ENCODE results near the gene CEP95. TPM values are rescaled to one million over a fixed set of nuclear protein-coding genes. Genes with fewer than 3 reads are reported as not detected.

CEP95 gene
- polyA plus RNA-seq, 2 of the 4 experiments (the other 2 are of a cell fraction): 30.0 to 73.0 TPM

DNA sequence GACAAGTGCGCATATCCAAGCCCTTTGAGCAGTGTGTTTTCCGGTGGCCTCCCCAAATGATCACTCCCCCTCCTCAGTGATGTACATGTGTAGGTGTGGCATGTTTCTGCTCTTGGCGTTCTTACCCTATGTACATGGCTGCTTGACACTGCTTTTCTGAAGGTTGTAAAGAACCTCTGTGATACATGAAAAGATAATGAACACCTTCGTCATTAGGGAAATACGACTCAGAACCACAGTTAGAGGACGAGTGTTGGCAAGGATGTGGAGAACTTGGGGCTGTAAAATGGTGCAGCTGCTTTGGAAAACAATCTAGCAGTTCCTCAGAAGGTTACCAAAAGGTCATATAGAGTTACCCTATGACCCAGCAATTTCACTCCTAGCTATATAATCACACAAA is 28.6 kb downstream of the CEP95 start:
- no peaks in the 10 kb centered on the region for H3K4me1 ChIP-seq
- H3K4me2 ChIP-seq: no peak overlapping the region
- TF ChIP-seq FOSL2 (IDR thresholded peaks at IDR 0.05): no peak
- no peak for TF ChIP-seq FOSL2 (CRISPR knock-in tag; IDR thresholded peaks at IDR 0.05)
- TF ChIP-seq BHLHE40 (IDR thresholded peaks at IDR 0.05; ENCODE audit: low read depth, low read length): no peak
- TF ChIP-seq, protein P1, sequence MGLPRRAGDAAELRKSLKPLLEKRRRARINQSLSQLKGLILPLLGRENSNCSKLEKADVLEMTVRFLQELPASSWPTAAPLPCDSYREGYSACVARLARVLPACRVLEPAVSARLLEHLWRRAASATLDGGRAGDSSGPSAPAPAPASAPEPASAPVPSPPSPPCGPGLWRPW (IDR thresholded peaks at IDR 0.05): no peak
- TF ChIP-seq, protein P2, sequence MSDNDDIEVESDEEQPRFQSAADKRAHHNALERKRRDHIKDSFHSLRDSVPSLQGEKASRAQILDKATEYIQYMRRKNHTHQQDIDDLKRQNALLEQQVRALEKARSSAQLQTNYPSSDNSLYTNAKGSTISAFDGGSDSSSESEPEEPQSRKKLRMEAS (IDR thresholded peaks at IDR 0.05): no peak
- TF ChIP-seq PHF8 (IDR thresholded peaks at IDR 0.05; ENCODE audit: borderline replicate concordance, low read depth): no peak
- no peak for TF ChIP-seq EHF (CRISPR knock-in tag; IDR thresholded peaks at IDR 0.05)
- TF ChIP-seq HOXB13 (CRISPR knock-in tag; IDR thresholded peaks at IDR 0.05; ENCODE audit: low read depth): no peak
- no peak for TF ChIP-seq TP53 (CRISPR knock-in tag; IDR thresholded peaks at IDR 0.05)
- no peak for TF ChIP-seq CHD4 (IDR thresholded peaks at IDR 0.05; ENCODE audit: borderline replicate concordance)
- no peak for TF ChIP-seq ZC3H11A (IDR thresholded peaks at IDR 0.05)
- TF ChIP-seq RNF2 (IDR thresholded peaks at IDR 0.05; ENCODE audit: borderline replicate concordance, low read depth): no peak
- no peak for TF ChIP-seq KDM5A (IDR thresholded peaks at IDR 0.05)
- no peak for TF ChIP-seq MAZ (IDR thresholded peaks at IDR 0.05; ENCODE audit: borderline replicate concordance, low read depth, low read length)
- TF ChIP-seq NPAS2 (CRISPR knock-in tag; IDR thresholded peaks at IDR 0.05; ENCODE audit: borderline replicate concordance): no peak
- DNase-seq (ENCODE audit: low read depth in 1 of 2, low spot score in 1 of 2) (no peak), ATAC-seq (no peak), FAIRE-seq (no peak)
- ChIA-PET CTCF (interaction anchor here (0.9 to 1.1 kb wide), 4 partner anchors 10 to 202 kb away, joined by 3 to 4 read pairs (median 4); no protein-coding TSS in a partner anchor), POLR2A (interaction anchor here (0.8 kb wide), 1 partner anchor 30 kb away, joined by 3 read pairs; no protein-coding TSS in a partner anchor)
- no peaks in the 10 kb centered on the region for H3K9me3 ChIP-seq
- H3K4me3 ChIP-seq: no peak overlapping the region
- H3K27ac ChIP-seq: no peak overlapping the region
- WGBS (ENCODE audit: missing lambda C conversion rate): 85% methylated on average over 6 of the region's 6 CpGs

DNA sequence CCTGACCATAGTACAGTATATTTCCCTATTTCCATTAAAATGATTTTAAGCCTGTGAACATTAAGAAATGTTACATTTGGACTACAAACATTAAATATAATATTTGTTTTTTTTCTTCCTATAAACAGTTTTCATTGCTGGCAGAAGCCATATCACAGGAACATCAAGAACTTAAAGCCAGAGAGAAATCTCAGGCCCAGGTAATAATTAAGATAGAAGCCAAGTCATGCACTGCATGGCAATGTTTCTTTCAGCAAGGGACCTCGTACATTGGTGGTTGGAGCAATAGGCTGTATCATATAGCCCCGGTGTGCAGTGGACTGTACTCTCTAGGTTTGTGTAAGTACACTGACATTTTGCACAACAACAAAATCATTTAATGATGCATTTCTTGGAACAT is 30.1 kb downstream of the CEP95 start:
- ATAC-seq: no peak
- no peak for DNase-seq (ENCODE audit: low read depth in 1 of 2, low spot score in 1 of 2)
- H3K27ac ChIP-seq: no peak overlapping the region
- no peak overlapping the region for H3K4me2 ChIP-seq
- WGBS (ENCODE audit: missing lambda C conversion rate): 92% methylated on average over 2 of the region's 2 CpGs
- ChIA-PET CTCF (interaction anchor here (1.0 to 3.0 kb wide), 2 partner anchors 112 to 118 kb away, joined by 5 to 12 read pairs; no protein-coding TSS in a partner anchor), POLR2A (no interaction called here)
- TF ChIP-seq ZFP36 (IDR thresholded peaks at IDR 0.05; ENCODE audit: borderline replicate concordance, partially characterized antibody): no peak
- TF ChIP-seq ZC3H11A (IDR thresholded peaks at IDR 0.05): no peak
- TF ChIP-seq HOXA7 (CRISPR knock-in tag; IDR thresholded peaks at IDR 0.05): no peak
- no peak for TF ChIP-seq CHD4 (IDR thresholded peaks at IDR 0.05; ENCODE audit: borderline replicate concordance)
- no peak for FAIRE-seq
- H3K9me3 ChIP-seq: no peaks in the 10 kb centered on the region
- H3K4me1 ChIP-seq: no peaks in the 10 kb centered on the region
- no peak overlapping the region for H3K4me3 ChIP-seq

DNA sequence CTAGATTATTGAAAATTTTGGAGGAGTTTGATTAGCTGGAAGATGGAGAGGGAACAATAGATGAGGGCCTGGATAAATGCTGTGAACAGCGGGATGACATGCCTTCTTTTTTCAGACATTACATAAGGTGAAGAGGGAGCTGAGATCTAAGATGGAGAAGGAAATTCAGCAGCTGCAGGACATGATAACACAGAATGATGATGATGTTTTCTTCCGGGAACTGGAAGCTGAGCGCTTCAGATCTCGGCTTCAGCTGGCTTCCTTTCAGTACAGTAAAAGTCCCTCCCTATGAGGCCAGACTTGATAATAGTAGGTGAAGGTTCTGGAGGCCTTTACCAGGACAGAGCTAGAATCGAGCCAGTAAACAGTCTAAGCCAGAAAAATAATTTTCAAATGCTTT is 30.7 kb downstream of the CEP95 start:
- 92% methylated on average over 5 of the region's 5 CpGs for WGBS (ENCODE audit: missing lambda C conversion rate)
- no peak for DNase-seq (ENCODE audit: low read depth in 1 of 2, low spot score in 1 of 2)
- ChIA-PET POLR2A (no interaction called here), CTCF (interaction anchor here (0.7 to 3.0 kb wide), 5 partner anchors 10 to 118 kb away, joined by 3 to 12 read pairs (median 3); no protein-coding TSS in a partner anchor)
- ATAC-seq: no peak
- FAIRE-seq: no peak
- no peak overlapping the region for H3K27ac ChIP-seq
- no peaks in the 10 kb centered on the region for H3K4me1 ChIP-seq
- H3K4me3 ChIP-seq: no peak overlapping the region
- TF ChIP-seq CBX2 (IDR thresholded peaks at IDR 0.05; ENCODE audit: borderline replicate concordance, low read depth) (no peak), SREBF2 (IDR thresholded peaks at IDR 0.05) (no peak), HOXB5 (CRISPR knock-in tag; IDR thresholded peaks at IDR 0.05) (no peak), ESRRA (IDR thresholded peaks at IDR 0.05; ENCODE audit: borderline replicate concordance, low read length) (no peak), RAD21 (conservative IDR thresholded peaks at IDR 0.05 in 1 of 2, IDR thresholded peaks at IDR 0.05 in 1 of 2) (no peak), JUNB (IDR thresholded peaks at IDR 0.05) (no peak)
- no peaks in the 10 kb centered on the region for H3K9me3 ChIP-seq
- no peak overlapping the region for H3K4me2 ChIP-seq

Data from A549 (cell line).